Activated CD4-positive, alpha-beta memory T cell treated with anti-CD3 and anti-CD28 coated beads, Interleukin-2, amount 10 ng/mL, durations not matched to agents 7 days and 5 days (primary cell): ENCODE data around the gene YBX1. TPM values are rescaled to one million over a fixed set of nuclear protein-coding genes. Genes with fewer than 3 reads are reported as not detected.
"Not testable (repeated sequence)": the region's sequence is repeated elsewhere in the genome, so short reads cannot be mapped to it uniquely, and the experiment has no call there.

Source experiments
- CTCF ChIA-PET: fragments of 350-600 bp; sonication (Branson Sonifier 250); formaldehyde crosslinking; loops from one replicate; lab custom pipeline; 2021; ENCODE audit warnings: antibody characterized with exemption, inconsistent platforms; lab: Charles Lee
- POLR2A ChIA-PET: fragments of 350-600 bp; sonication (Branson Sonifier 250); formaldehyde crosslinking; loops from one replicate; lab custom pipeline; 2021; ENCODE audit warnings: antibody characterized with exemption; lab: Charles Lee
- DNase-seq: peaks from one replicate; pipeline ENCODE4 v3.0.0-alpha.2; 2020
- H3K27ac Mint-ChIP-seq: one replicate; pipeline ENCODE4 v1.8.0; 2021; ENCODE audit warnings: mild to moderate bottlenecking, mixed read lengths
- H3K27me3 Mint-ChIP-seq: one replicate; pipeline ENCODE4 v1.8.0; 2021; ENCODE audit warnings: mixed read lengths
- H3K36me3 Mint-ChIP-seq: one replicate; pipeline ENCODE4 v1.8.0; 2021; ENCODE audit warnings: low read depth, mixed read lengths
- H3K4me1 Mint-ChIP-seq: one replicate; pipeline ENCODE4 v1.8.0; 2021; ENCODE audit warnings: mixed read lengths
- H3K4me3 Mint-ChIP-seq: one replicate; pipeline ENCODE4 v1.8.0; 2021; ENCODE audit warnings: mild to moderate bottlenecking, mixed read lengths
- H3K9me3 Mint-ChIP-seq: one replicate; pipeline ENCODE4 v1.8.0; 2021; ENCODE audit warnings: mixed read lengths
- total RNA-seq, 2 experiments: library from RNA; stranded (reverse); gene quantifications; one replicate each; pipeline ENCODE4 v1.2.3, GENCODE V29; 2021

YBX1 gene
- total RNA-seq, 2 experiments from 2014 or later, result 575 to 580 TPM

- H3K27ac Mint-ChIP-seq, DNase-seq, H3K36me3 Mint-ChIP-seq, POLR2A ChIA-PET, H3K27me3 Mint-ChIP-seq, H3K4me1 Mint-ChIP-seq, H3K4me3 Mint-ChIP-seq, H3K9me3 Mint-ChIP-seq: not testable (repeated sequence)
- CTCF ChIA-PET, result interaction anchor here (0.7 to 0.8 kb wide), 3 partner anchors 11 to 381 kb away, joined by 3 read pairs; partner anchors contain the start of gene PPIH
Measured at GRCh38 chr1:42725820-42726219, 43.6 kb downstream of the YBX1 start.

GRCh38 chr1:42730002-42730401, 47.8 kb downstream of the YBX1 start:
- CTCF ChIA-PET, result no interaction called here
- H3K36me3 Mint-ChIP-seq, result no peaks in the 10 kb centered on the region
- H3K4me3 Mint-ChIP-seq, result no peak overlapping the region
- no peaks in the 10 kb centered on the region for H3K27me3 Mint-ChIP-seq
- H3K4me1 Mint-ChIP-seq, result peaks cover 2% of the 10 kb centered on the region
- no peaks in the 10 kb centered on the region for H3K9me3 Mint-ChIP-seq
- no peak overlapping the region for H3K27ac Mint-ChIP-seq
- POLR2A ChIA-PET, result no interaction called here
- DNase-seq, result no peak

- H3K36me3 Mint-ChIP-seq, result no peaks in the 10 kb centered on the region
- H3K9me3 Mint-ChIP-seq, result no peaks in the 10 kb centered on the region
- peaks cover 2% of the 10 kb centered on the region for H3K4me1 Mint-ChIP-seq
- H3K4me3 Mint-ChIP-seq, result no peak overlapping the region
- POLR2A ChIA-PET, result no interaction called here
- CTCF ChIA-PET, result interaction anchor here (1.2 to 1.4 kb wide), 2 partner anchors 12 to 153 kb away, joined by 3 read pairs; no protein-coding TSS in a partner anchor
- peak; percentile 49 for DNase-seq
- H3K27me3 Mint-ChIP-seq, result no peaks in the 10 kb centered on the region
- H3K27ac Mint-ChIP-seq, result no peak overlapping the region
Measured at GRCh38 chr1:42730988-42731387, 48.8 kb downstream of the YBX1 start.

- Mint-ChIP-seq H3K27ac (no peak overlapping the region), H3K4me3 (no peak overlapping the region), H3K4me1 (peaks cover 2% of the 10 kb centered on the region), H3K27me3 (no peaks in the 10 kb centered on the region), H3K36me3 (no peaks in the 10 kb centered on the region), H3K9me3 (no peaks in the 10 kb centered on the region)
- no peak for DNase-seq
- CTCF ChIA-PET, result interaction anchor here (1.2 to 1.4 kb wide), 2 partner anchors 13 to 153 kb away, joined by 3 read pairs; no protein-coding TSS in a partner anchor
- POLR2A ChIA-PET, result no interaction called here
Measured at GRCh38 chr1:42731585-42731984, 49.4 kb downstream of the YBX1 start.

- no peak for DNase-seq
- H3K27ac Mint-ChIP-seq, result no peak overlapping the region
- H3K36me3 Mint-ChIP-seq, result no peaks in the 10 kb centered on the region
- no peaks in the 10 kb centered on the region for H3K9me3 Mint-ChIP-seq
- POLR2A ChIA-PET, result no interaction called here
- H3K4me1 Mint-ChIP-seq, result peaks cover 8% of the 10 kb centered on the region
- H3K4me3 Mint-ChIP-seq, result no peak overlapping the region
- H3K27me3 Mint-ChIP-seq, result no peaks in the 10 kb centered on the region
- CTCF ChIA-PET, result no interaction called here
Measured at GRCh38 chr1:42732126-42732680, 50.0 kb downstream of the YBX1 start.

- no peaks in the 10 kb centered on the region for H3K9me3 Mint-ChIP-seq
- H3K27ac Mint-ChIP-seq, result no peak overlapping the region
- ChIA-PET POLR2A (interaction anchor here (0.6 to 0.8 kb wide), 3 partner anchors 10 to 51 kb away, joined by 3 to 4 read pairs (median 3); partner anchors contain the start of gene YBX1), CTCF (interaction anchor here (0.6 to 0.9 kb wide), 2 partner anchors 31 to 340 kb away, joined by 3 read pairs; no protein-coding TSS in a partner anchor)
- H3K27me3 Mint-ChIP-seq, result no peaks in the 10 kb centered on the region
- DNase-seq, result no peak
- H3K4me3 Mint-ChIP-seq, result no peak overlapping the region
- H3K36me3 Mint-ChIP-seq, result no peaks in the 10 kb centered on the region
- H3K4me1 Mint-ChIP-seq, result peaks cover 11% of the 10 kb centered on the region
Measured at GRCh38 chr1:42733415-42734200, 51.4 kb downstream of the YBX1 start.

GRCh38 chr1:42734201-42735035, 52.2 kb downstream of the YBX1 start:
- POLR2A ChIA-PET, result interaction anchor here (0.8 kb wide), 1 partner anchor 52 kb away, joined by 3 read pairs; the partner anchor contains the start of gene YBX1
- CTCF ChIA-PET, result interaction anchor here (0.6 to 0.9 kb wide), 2 partner anchors 30 to 339 kb away, joined by 3 read pairs; no protein-coding TSS in a partner anchor
- no peaks in the 10 kb centered on the region for H3K27me3 Mint-ChIP-seq

GRCh38 chr1:42735056-42735455, 52.8 kb downstream of the YBX1 start:
- ChIA-PET POLR2A (no interaction called here), CTCF (interaction anchor here (0.6 kb wide), 1 partner anchor 340 kb away, joined by 4 read pairs; no protein-coding TSS in a partner anchor)
- Mint-ChIP-seq H3K36me3 (no peaks in the 10 kb centered on the region), H3K27ac (no peak overlapping the region), H3K4me1 (peaks cover 11% of the 10 kb centered on the region), H3K4me3 (no peak overlapping the region), H3K9me3 (no peaks in the 10 kb centered on the region), H3K27me3 (no peaks in the 10 kb centered on the region)
- DNase-seq, result no peak

More at GRCh38 chr1:42734201-42735035, 52.2 kb downstream of the YBX1 start:
- Mint-ChIP-seq H3K4me1 (peaks cover 11% of the 10 kb centered on the region), H3K9me3 (no peaks in the 10 kb centered on the region), H3K27ac (no peak overlapping the region), H3K4me3 (no peak overlapping the region), H3K36me3 (no peaks in the 10 kb centered on the region)
- no peak for DNase-seq

GRCh38 chr1:42735477-42736105, 53.4 kb downstream of the YBX1 start:
- Mint-ChIP-seq H3K4me3 (no peak overlapping the region), H3K4me1 (peaks cover 11% of the 10 kb centered on the region), H3K27me3 (no peaks in the 10 kb centered on the region)

GRCh38 chr1:42736152-42736551, 53.9 kb downstream of the YBX1 start:
- Mint-ChIP-seq H3K27ac (no peak overlapping the region), H3K4me1 (peaks cover 9% of the 10 kb centered on the region), H3K9me3 (no peaks in the 10 kb centered on the region), H3K4me3 (no peak overlapping the region), H3K27me3 (no peaks in the 10 kb centered on the region), H3K36me3 (no peaks in the 10 kb centered on the region)
- ChIA-PET POLR2A (no interaction called here), CTCF (no interaction called here)
- DNase-seq, result no peak

More at GRCh38 chr1:42735477-42736105, 53.4 kb downstream of the YBX1 start:
- H3K9me3 Mint-ChIP-seq, result no peaks in the 10 kb centered on the region
- no peaks in the 10 kb centered on the region for H3K36me3 Mint-ChIP-seq
- no peak overlapping the region for H3K27ac Mint-ChIP-seq
- POLR2A ChIA-PET, result no interaction called here
- DNase-seq, result no peak
- CTCF ChIA-PET, result interaction anchor here (0.6 kb wide), 1 partner anchor 340 kb away, joined by 4 read pairs; no protein-coding TSS in a partner anchor

GRCh38 chr1:42736571-42737200, 54.5 kb downstream of the YBX1 start:
- POLR2A ChIA-PET, result interaction anchor here (1.3 kb wide), 1 partner anchor 30 kb away, joined by 4 read pairs; the partner anchor contains the start of genes C1orf50 and P3H1
- CTCF ChIA-PET, result interaction anchor here (0.5 kb wide), 1 partner anchor 11 kb away, joined by 3 read pairs; no protein-coding TSS in a partner anchor
- DNase-seq, result no peak
- Mint-ChIP-seq H3K36me3 (no peaks in the 10 kb centered on the region), H3K27ac (no peak overlapping the region), H3K4me3 (no peak overlapping the region), H3K9me3 (no peaks in the 10 kb centered on the region), H3K27me3 (no peaks in the 10 kb centered on the region), H3K4me1 (peaks cover 9% of the 10 kb centered on the region)
